PFSK-1 (cell line): ENCODE data around the gene TNN.

Source experiments
- FOXP2 ChIP-seq: optimal IDR thresholded peaks from 2 replicates; pipeline ENCODE3; 2011; ENCODE audit warnings: borderline replicate concordance, control low read depth, inconsistent platforms; ENCODE audit not compliant: insufficient read depth; ENCODE audit errors: extremely low read length, extremely low read depth
- POLR2AphosphoS5 ChIP-seq: IDR thresholded peaks from 2 replicates; pipeline ENCODE4 v1.6.1; 2012; ENCODE audit warnings: low read depth, mild to moderate bottlenecking, control low read depth, low read length, moderate library complexity
- REST ChIP-seq, 2 experiments: IDR thresholded peaks; 2 replicates each; pipeline versions ENCODE4 v1.6.1 to v1.8.0; 2011 to 2012; ENCODE audit warnings: low read depth in 2 of 2, low read length in 2 of 2, control low read depth in 1 of 2, inconsistent platforms in 1 of 2, mild to moderate bottlenecking in 1 of 2, moderate library complexity in 1 of 2; ENCODE audit not compliant: insufficient read depth in 1 of 2
- SIN3A ChIP-seq: IDR thresholded peaks from 2 replicates; pipeline ENCODE4 v1.6.1; 2012; ENCODE audit warnings: mild to moderate bottlenecking, low read length, moderate library complexity, borderline replicate concordance; ENCODE audit not compliant: insufficient read depth
- TAF1 ChIP-seq: IDR thresholded peaks from 2 replicates; pipeline ENCODE4 v1.6.1; 2012; ENCODE audit warnings: low read length, control low read depth, borderline replicate concordance; ENCODE audit not compliant: insufficient read depth

The TNN gene

GRCh38 chr1:175147569-175147968, 79.9 kb downstream of the TNN start:
- TF ChIP-seq POLR2AphosphoS5 (no peak), REST (IDR thresholded peaks at IDR 0.05; ENCODE audit: insufficient read depth in 1 of 2, low read depth in 2 of 2, low read length in 2 of 2) (no peak), TAF1 (no peak), FOXP2 (no peak), SIN3A (no peak)

- TF ChIP-seq SIN3A = no peak
Observed at GRCh38 chr1:175148068-175148467, 80.4 kb downstream of the TNN start.

GRCh38 chr1:175150596-175151319, 83.1 kb downstream of the TNN start:
- no peak for TF ChIP-seq TAF1
- no peak for TF ChIP-seq REST (IDR thresholded peaks at IDR 0.05; ENCODE audit: insufficient read depth in 1 of 2, low read depth in 2 of 2, low read length in 2 of 2)
- TF ChIP-seq SIN3A = no peak
- no peak for TF ChIP-seq POLR2AphosphoS5
- no peak for TF ChIP-seq FOXP2

GRCh38 chr1:175152006-175152652, 84.5 kb downstream of the TNN start:
- TF ChIP-seq POLR2AphosphoS5 (no peak), REST (IDR thresholded peaks at IDR 0.05; ENCODE audit: insufficient read depth in 1 of 2, low read depth in 2 of 2, low read length in 2 of 2) (no peak)

- TF ChIP-seq TAF1 = no peak
- no peak for TF ChIP-seq FOXP2
- TF ChIP-seq REST (IDR thresholded peaks at IDR 0.05; ENCODE audit: insufficient read depth in 1 of 2, low read depth in 2 of 2, low read length in 2 of 2) = no peak
- no peak for TF ChIP-seq SIN3A
- TF ChIP-seq POLR2AphosphoS5 = no peak
Observed at GRCh38 chr1:175154629-175155472, 87.2 kb downstream of the TNN start.
